D721Med (cell line): ENCODE measurements around the gene CCNK.

ENCODE experiments used
- DNase-seq: peaks from one replicate; pipeline ENCODE4 v3.0.0; 2011; ENCODE audit warnings: low spot score; ENCODE audit not compliant: insufficient read length
- FAIRE-seq: peaks from 2 replicates; lab custom pipeline; 2011; peaks lifted over from hg19 to GRCh38; lab: Jason Lieb, UNC
- TF ChIP-seq, protein P1 (sequence below): IDR thresholded peaks from 2 replicates; pipeline ENCODE4 v1.5.1; 2012; ENCODE audit warnings: mild to moderate bottlenecking, control low read depth; ENCODE audit not compliant: insufficient read depth; ENCODE audit errors: missing control alignments

The CCNK gene

DNA sequence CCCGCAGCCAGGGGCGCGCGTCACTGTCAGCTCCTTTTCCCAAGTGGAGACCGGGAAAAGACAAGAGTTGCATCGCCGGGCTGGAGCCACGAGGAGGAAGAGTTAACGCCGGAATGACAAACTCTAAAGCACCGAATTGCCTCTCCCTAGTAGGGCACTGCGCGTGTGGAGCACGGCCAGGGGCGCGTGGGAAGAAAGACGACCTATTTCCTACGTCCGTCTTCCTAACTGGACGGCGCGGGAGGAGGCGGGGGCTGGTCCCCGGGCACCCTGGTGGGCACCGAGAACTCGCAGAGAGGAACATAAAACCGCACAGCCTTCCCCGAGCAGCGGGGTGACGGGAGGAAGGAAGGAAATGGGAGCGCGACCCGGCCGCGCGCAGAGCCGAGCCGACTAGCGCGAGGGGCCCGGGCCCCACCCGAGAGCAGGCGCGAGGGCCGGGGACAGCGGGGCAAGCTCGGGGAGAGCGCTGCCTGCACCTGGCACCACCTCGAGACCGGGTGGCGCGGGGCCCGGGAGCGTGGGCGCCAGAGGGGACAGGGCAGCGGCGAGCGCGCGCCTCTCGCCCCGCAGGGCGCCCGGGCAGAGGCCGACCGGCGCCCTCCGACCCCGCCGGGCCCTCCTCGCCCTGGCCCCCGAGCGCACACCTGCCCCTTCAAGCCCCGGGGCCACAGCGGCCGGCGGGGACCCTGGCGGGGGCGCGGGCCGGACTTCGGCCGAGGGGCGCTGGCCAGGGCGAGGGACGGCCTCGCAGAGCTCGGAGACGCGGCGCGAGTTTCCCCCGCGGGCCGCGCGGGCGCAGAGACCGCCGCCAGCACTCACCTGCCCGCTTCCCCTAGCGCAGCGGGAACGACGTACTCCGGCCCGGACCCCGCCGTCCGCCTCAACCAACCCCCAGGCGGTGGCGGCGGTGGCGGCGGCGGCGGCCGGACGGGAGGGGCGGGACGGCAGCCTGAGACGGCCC lies 1.0 kb upstream of the CCNK start, which contains the start of gene SETD3:
Gene SETD3 (minus strand): TSS at position 954 of the 964 bp plus-strand sequence. CDS start 15,054 bp downstream, outside the sequence.
- no peak for FAIRE-seq

DNA sequence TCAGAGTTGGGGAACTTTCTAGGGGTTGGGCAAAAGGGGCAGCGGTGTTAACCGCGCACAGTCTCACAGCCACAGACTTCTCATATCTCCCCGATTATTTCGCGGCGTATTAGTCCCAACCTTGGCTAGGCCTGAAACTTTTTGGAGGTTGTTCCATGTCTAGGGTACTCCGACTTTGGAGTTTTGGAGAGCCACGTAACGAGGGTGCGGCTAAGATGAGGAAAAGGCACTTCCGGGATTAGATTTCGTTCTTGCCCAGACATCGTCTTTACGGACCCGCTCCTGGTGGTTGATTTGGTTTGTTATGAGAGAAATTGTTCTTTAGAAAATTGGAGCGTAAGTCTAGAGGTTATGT lies 513 bp downstream of the CCNK start:
- TF ChIP-seq, protein P1, sequence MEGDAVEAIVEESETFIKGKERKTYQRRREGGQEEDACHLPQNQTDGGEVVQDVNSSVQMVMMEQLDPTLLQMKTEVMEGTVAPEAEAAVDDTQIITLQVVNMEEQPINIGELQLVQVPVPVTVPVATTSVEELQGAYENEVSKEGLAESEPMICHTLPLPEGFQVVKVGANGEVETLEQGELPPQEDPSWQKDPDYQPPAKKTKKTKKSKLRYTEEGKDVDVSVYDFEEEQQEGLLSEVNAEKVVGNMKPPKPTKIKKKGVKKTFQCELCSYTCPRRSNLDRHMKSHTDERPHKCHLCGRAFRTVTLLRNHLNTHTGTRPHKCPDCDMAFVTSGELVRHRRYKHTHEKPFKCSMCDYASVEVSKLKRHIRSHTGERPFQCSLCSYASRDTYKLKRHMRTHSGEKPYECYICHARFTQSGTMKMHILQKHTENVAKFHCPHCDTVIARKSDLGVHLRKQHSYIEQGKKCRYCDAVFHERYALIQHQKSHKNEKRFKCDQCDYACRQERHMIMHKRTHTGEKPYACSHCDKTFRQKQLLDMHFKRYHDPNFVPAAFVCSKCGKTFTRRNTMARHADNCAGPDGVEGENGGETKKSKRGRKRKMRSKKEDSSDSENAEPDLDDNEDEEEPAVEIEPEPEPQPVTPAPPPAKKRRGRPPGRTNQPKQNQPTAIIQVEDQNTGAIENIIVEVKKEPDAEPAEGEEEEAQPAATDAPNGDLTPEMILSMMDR, result no peak
- FAIRE-seq, result no peak
- DNase-seq, result no peak

More for the DNA sequence above, 1.0 kb upstream of the CCNK start, which contains the start of gene SETD3:
- TF ChIP-seq, protein P1, result no peak
- DNase-seq, result no peak

- no peak for DNase-seq
- FAIRE-seq, result no peak
- TF ChIP-seq, protein P1, result no peak
Observed at GRCh38 chr14:99484106-99484505, 2.9 kb downstream of the CCNK start.

DNA sequence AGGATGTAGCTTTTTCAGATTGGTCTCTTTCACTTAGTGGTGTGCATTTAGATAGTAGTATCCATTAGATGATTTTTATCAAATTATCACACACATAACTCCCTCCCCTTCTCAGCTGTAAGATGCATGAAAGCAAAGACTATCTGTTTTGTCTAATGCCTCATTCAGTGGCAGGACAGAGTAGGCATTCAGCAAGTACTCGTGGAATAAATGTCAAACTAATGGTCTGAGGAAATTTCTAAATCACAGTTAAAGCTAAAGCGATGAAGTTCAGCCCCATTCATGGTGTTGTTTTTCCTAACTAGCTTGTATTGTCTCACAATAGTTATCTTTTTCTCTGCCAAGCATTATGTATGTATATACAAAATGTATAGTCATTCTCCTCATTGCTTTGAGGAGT lies 16.1 kb downstream of the CCNK start:
- TF ChIP-seq, protein P1, result no peak
- FAIRE-seq, result no peak
- DNase-seq, result no peak

DNA sequence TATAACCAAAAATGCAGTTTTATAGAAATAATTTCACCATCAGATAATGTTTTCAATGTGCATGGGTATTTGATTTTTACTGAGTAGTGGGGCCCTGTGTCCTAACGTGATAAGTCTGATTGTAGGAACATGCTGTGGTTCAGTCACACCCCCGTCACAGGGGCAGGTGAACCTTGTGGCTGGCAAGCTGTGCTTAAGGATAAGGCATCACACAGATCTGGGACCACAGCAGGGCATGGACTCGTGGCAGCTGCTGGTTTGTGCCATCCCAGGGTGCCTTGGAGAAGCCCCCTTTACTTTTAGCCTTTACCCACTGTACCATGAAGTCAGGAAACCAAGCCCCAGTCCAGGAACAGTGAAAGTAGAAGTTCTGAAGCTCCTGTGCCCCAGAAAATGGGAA lies 16.7 kb downstream of the CCNK start:
- FAIRE-seq, result no peak
- no peak for DNase-seq
- TF ChIP-seq, protein P1, result no peak

DNA sequence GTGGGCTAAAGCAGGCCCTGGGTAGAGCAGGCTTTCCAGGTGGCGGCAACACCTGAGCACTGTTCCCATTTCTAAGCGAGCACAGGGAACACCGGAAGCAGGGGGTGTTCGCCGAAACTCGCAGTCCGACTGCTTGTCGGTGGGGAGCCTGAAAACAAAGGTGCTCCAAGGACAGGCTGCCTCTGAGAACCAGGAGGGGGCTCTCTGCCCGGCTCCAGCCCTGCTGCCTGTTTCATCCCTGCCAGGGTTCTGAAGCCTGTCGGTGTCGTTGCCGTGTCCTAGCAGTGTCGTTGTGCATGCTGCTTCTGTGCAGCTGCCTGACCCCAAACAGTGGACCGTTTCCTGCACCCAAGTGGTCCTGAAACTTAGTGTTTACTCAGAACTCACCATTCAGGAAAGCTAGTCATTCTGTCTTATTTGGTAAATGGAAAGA lies 21.8 kb downstream of the CCNK start:
- DNase-seq, result no peak
- no peak for FAIRE-seq
- TF ChIP-seq, protein P1, result no peak
